NCI-H82 treated with DMSO at 0.1 percent for 48 hours (cell line): Measurements from ENCODE around the gene RIMBP3B.
"Not testable (repeated sequence)": the region's sequence is repeated elsewhere in the genome, so short reads cannot be mapped to it uniquely, and the experiment has no call there.

Experiments used
- DNase-seq: peaks from one replicate; lab custom pipeline; 2025; ENCODE audit not compliant: unreplicated experiment; lab: John Stamatoyannopoulos, UW

RIMBP3B gene, protein sequence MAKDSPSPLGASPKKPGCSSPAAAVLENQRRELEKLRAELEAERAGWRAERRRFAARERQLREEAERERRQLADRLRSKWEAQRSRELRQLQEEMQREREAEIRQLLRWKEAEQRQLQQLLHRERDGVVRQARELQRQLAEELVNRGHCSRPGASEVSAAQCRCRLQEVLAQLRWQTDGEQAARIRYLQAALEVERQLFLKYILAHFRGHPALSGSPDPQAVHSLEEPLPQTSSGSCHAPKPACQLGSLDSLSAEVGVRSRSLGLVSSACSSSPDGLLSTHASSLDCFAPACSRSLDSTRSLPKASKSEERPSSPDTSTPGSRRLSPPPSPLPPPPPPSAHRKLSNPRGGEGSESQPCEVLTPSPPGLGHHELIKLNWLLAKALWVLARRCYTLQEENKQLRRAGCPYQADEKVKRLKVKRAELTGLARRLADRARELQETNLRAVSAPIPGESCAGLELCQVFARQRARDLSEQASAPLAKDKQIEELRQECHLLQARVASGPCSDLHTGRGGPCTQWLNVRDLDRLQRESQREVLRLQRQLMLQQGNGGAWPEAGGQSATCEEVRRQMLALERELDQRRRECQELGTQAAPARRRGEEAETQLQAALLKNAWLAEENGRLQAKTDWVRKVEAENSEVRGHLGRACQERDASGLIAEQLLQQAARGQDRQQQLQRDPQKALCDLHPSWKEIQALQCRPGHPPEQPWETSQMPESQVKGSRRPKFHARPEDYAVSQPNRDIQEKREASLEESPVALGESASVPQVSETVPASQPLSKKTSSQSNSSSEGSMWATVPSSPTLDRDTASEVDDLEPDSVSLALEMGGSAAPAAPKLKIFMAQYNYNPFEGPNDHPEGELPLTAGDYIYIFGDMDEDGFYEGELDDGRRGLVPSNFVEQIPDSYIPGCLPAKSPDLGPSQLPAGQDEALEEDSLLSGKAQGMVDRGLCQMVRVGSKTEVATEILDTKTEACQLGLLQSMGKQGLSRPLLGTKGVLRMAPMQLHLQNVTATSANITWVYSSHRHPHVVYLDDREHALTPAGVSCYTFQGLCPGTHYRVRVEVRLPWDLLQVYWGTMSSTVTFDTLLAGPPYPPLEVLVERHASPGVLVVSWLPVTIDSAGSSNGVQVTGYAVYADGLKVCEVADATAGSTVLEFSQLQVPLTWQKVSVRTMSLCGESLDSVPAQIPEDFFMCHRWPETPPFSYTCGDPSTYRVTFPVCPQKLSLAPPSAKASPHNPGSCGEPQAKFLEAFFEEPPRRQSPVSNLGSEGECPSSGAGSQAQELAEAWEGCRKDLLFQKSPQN (N-terminal part only)

DNA sequence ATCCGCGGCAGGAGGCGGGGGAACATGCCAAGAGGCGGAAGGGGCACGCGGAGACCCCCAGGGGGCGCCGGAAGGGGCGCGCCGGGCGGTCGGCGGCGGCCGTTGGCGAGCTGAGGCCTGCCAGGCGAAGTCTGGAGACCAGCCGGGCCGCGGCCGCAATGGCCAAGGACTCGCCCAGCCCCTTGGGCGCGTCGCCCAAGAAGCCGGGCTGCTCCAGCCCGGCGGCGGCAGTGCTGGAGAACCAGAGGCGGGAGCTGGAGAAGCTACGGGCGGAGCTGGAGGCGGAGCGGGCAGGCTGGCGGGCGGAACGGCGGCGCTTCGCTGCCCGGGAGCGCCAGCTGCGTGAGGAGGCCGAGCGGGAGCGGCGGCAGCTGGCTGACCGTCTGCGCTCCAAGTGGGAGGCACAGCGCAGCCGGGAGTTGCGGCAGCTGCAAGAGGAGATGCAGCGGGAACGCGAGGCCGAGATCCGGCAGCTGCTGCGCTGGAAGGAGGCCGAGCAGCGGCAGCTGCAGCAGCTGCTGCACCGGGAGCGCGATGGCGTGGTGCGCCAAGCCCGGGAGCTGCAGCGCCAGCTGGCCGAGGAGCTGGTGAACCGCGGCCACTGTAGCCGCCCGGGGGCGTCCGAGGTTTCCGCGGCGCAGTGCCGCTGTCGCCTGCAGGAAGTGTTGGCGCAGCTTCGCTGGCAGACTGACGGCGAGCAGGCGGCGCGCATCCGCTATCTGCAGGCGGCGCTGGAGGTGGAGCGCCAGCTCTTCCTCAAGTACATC lies at the start of gene RIMBP3B:
TSS of gene RIMBP3B (plus strand) at position 51 of the 767 bp plus-strand sequence. CDS start at position 159, 108 bp downstream.
- DNase-seq = not testable (repeated sequence)

DNA sequence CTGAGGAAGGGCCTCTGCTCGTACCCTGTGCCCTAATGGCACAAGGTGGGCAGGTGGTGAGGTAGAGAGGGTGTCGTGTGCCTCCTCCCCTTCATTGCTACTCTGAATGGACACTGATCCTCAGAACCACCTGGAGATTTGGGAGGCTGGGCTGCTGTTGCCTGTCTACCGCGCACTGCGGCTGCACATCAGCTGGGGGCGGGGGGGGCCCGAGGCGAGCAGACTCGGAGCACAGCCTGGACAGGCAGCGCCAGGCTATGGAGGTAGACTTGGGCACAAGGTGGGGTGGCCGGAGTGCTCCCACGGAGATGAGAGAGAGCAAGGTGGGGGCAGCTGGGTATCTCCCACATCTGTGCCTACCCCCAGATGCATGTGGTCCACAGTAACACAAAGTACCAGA lies 26.0 kb upstream of the RIMBP3B start:
- DNase-seq = not testable (repeated sequence)

DNA sequence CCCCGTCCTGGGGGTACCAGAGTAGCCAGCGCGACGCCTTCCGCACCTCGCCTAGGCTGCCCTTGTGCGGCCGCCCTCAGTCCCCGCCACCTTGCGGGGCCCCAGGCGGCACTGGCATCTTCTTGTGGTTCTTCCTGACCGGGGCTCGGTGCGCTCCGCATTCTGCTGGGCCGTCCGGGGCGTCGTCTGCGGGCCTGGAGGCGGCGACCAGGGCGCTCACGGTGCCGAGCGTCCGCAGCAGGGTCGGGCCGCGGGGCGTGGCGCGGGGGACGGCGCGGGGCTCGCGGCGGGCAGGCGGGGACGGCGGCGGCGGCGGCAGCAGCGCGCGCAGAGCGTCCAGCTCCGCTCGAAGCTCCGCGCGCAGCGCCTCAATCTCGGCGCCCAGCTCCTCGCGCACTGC lies 23.0 kb upstream of the RIMBP3B start:
- DNase-seq = not testable (repeated sequence)

DNA sequence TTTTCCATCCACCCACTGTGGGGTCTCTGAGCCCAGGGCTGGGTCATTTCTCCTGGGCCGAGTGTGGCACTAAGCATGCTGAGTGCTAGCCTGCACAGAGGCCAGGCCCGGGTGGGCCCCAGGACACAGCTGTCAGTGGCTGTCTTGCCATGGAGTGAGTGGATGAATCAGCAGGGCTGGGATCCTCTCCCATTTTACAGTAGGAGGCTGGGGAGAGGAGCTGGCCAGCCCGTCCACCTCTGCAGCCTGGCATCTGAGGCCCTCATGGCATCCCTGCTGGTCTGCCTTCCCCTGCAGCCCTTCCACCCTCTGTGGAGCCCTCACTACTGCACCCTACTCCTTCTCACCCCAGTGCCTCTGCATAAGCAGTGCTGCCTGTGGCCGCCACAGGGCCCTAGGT lies 21.1 kb upstream of the RIMBP3B start:
- DNase-seq = not testable (repeated sequence)

DNA sequence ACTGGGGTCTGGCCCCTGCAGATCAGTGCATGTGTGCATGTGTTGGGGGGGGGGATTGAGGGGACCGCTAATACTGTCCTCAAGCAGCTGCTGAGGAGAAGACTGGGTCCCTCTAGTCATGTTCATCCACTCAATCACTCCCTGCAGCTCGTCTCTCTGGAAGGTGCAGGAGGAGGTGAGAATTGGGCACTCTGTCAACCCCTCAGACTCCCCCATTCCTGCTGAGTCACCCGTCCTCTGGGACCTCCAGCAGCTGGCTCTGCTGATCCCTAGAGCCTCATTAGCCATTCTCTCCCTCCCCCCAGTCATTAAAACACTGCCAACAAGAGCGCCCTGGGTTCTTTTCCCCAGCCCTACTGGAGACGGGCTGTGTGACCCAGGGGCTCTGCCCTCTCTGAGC lies 20.5 kb upstream of the RIMBP3B start:
- DNase-seq = not testable (repeated sequence)

DNA sequence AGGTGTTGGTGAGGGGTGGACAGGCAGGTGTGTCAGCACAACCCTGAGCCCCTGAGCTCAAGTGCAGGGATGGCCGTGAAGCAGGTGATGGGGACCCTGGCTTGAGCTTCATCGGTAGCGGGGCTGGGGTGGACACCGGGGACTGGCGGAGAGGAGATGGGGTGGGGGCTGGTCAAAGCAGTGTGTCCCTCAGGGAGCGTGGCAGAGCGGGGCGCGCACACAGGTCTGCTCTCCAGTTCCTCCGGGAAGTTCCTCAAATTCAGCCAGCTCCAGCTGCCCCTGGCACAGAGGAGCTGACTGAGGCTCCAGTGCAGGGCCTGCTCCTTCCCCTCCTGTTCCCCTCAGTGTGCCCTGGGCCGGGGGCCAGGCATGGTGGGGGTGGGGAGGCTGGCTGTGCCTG lies 19.7 kb upstream of the RIMBP3B start:
- DNase-seq = not testable (repeated sequence)

DNA sequence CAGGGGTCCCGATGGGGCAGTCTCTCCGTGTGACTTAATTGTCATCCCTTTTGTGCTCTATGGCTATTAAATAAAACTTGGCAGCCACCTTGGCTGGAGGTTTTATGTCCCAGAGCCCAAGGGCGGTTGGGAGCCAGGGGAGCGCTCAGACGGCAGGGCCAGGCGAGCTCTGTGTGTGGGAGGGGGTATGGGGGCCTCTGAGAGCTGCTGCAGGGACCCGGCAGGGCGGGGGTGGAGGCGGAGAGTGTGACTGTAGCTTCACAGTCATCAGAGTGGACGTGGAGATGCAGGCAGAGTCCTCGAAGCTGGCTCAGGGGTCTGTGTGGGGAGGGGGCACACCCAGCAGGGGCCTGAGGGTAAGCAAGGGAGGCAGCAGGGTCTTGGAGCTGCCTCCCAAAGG lies 19.2 kb upstream of the RIMBP3B start:
- DNase-seq = not testable (repeated sequence)

DNA sequence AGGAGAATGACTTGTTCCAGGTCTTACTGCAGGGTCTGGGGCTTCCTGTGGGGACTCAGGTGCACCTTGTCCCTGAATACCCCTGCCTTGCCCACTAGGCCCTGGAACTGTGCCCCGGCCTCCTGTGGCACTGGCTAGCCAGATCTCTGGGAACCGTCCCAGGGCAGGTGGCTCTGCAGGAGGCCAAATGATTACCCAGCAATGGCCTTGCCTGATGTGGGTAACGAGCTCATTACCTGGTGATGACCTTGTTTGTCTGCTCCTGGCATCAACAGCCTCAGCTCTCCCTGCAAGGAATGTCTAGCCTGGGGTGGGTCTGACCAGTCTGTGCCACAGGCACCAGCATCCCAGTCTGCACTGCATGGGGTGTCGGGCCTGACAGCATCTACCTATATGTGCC lies 18.2 kb upstream of the RIMBP3B start:
- not testable (repeated sequence) for DNase-seq

DNA sequence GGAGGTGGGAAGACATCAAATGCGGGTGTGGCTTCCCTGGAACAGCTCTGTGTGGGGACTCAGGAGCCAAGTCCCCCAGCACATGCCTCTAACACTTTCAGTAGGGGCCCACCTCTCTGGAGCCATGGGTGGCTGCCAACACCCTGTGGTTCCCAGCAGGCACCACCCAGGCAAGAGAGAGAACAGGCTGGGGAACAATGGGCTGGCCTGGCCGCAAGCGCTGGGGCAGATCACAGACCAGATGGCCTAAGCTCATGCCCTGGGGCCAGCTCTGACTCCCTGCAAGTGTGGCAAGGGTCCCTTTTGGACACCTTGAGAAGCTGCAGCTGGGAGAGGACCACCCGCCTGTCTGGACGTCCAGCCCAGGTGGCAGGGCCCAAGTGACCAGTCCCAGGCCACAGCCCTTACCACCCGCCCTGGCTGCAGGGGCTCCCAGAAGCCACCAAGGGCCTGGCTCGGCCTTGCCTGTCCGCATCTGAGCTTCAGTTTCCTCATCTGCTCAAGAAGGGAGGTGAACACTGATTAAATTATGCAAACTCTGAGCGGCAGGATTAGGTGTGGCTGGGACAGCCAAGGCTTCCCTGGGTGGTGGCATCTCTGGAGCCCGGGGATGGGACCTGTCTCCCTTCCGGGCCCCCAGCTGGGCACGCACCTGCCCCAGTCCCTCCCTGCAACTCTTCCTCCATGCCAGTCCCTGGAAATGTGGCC lies 14.8 kb upstream of the RIMBP3B start:
- not testable (repeated sequence) for DNase-seq

DNA sequence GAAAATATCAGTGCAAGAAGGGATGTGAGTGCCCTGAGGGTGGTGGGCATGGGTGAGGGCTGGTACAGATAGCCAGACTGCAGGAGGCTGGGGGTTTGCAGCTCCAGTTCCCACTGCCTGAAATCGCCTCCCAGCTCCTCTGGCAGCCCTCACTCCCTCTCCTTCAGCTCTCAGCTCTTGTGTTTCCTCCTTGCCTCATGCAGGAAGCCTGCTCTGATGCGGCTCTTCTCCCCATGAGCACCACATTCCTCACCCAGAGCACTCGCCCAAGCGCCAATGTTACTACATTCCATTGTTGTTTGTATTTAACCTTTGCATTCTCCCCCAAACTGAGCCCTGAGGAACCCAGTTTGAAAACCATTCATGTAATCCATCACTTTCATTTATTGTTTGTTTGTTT lies 7.7 kb upstream of the RIMBP3B start:
- not testable (repeated sequence) for DNase-seq

DNA sequence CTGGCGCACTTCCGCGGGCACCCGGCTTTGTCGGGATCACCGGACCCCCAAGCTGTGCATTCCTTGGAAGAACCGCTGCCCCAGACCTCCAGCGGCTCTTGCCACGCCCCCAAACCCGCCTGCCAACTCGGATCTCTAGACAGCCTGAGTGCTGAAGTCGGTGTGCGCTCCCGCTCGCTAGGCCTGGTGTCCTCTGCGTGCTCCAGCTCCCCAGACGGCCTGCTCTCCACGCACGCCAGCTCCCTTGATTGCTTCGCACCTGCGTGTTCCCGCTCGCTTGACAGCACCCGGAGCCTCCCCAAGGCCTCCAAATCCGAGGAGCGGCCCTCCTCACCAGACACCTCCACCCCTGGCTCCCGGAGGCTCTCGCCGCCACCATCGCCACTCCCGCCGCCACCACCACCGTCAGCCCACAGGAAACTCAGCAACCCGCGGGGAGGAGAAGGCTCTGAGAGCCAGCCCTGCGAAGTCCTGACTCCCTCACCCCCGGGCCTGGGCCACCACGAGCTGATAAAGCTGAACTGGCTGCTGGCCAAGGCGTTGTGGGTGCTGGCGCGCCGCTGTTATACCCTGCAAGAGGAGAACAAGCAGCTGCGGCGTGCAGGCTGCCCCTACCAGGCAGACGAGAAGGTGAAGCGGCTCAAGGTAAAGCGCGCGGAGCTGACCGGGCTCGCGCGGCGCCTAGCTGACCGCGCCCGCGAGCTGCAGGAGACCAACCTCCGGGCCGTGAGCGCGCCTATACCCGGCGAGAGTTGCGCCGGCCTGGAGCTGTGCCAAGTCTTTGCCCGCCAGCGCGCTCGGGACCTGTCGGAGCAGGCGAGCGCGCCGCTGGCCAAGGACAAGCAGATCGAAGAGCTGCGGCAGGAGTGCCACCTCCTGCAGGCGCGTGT lies 1.2 kb downstream of the RIMBP3B start:
- DNase-seq = not testable (repeated sequence)

DNA sequence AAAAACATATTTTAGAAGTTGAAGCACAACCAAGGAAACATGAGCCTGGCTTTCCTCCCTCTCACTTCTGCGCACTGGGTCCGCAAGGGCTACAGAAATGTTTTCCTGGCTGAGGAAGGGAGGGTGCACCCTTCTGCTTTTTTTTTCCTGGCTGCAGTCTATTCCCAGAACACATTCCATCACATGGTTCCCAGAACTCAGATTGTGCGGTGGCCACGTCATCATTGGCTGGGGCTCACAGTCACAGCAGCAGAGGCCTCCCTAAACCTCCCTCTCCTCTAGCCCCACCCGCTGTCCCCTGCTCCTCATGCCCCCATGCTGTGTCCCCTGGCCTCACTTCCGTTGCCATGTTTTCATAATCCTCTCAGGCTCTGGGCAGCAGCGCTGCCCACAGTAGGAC lies 5.9 kb downstream of the RIMBP3B start:
- DNase-seq = not testable (repeated sequence)

DNA sequence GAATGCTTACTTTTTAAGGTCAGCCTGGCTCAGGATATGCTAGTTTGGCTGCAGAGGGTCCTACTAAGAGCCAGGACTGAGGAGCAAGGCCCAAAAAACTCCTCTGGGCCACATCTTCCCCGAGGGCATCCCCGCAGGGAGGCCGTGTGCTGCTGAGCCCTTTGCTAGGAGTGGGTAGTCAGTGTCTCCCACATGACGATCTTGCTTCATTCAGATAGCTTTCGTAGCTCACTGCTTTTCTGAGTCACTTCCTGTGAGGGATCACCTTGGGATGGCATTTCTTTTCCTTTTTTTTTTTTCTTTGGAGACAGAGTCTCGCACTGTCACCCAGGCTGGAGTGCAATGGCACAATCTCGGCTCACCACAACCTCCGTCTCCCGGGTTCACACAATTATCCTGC lies 6.5 kb downstream of the RIMBP3B start:
- not testable (repeated sequence) for DNase-seq

DNA sequence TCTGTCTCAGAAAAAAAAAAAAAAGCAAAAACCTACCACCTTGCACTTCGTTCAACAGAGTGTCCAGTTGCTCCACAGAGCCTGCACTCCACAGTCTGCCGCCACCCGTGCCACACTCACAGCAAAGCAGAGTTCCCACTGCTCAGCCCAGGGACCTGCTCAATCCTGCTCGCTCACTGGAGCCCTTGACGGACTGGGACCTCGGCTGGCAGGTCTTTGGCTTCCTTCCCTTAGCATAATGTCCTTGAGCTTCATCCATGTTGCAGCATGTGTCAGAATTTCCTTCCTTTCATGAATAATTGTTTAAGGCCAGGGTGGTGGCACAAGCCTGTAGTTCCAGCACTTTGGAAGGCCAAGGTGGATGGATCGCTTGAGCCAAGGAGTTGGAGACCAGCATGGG lies 11.1 kb downstream of the RIMBP3B start:
- DNase-seq = not testable (repeated sequence)

DNA sequence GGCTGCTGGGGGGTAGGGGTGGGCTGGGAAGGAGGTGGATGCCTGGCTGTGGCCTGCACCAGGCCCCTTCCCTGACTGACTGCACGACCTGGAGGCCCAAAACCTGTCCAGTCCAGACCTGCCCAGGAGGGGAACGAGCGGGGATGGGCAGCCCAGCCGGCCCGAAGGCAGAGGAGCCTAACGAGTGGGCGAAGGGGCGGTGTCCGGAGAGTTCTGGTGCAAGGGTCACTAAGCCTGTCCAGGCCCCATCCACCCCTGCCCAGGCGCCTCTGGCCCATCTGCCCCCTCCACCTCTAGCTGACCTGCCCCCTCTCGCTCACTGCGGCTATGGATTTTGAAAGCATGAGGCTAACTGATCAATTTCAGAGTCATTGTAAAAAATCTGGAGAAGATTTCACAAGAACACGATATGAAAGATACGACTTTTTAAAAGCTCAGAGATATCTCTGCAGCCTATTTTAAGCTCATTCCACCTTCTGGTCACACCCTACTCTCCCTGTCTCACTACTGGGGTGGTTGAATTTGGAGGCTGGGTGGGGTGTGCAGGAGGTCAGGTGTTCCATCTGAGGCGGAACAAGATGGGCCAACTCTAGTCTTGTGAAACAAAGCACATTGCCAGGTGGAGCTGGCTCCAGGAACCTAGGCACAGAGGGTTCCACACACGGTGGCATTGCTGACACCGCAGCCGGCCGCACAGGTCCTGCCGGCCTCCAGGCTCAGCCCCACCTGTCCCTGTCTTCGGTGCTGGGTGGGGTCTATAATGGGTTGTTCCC lies 17.8 kb downstream of the RIMBP3B start:
- DNase-seq = not testable (repeated sequence)

DNA sequence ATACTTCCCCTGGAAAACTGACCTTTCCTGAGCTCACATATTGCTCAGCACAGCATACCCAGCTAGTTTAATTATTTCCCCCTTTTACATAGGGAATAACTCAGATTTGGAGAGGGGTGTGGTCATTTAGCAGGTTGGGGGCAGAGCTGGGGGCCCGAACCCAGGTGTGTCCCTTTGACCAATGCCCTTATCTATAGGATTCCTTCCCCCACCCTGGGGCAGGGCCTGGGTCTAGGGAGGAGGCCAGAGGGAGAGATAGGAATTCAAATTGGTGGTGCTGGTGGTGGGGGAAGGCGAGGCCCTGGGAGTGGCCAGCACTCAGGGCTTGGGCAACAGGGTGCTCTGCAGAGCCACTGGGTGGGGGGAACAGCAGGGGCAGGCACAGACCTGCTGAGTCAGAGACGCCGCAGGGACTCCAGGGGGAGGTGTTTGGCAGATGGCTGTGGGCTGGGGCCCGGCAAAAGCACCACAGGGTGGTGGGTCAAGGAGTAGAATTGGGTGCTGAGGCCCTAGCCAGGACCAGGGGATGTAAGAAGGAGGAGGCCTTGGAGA lies 19.3 kb downstream of the RIMBP3B start:
- not testable (repeated sequence) for DNase-seq

DNA sequence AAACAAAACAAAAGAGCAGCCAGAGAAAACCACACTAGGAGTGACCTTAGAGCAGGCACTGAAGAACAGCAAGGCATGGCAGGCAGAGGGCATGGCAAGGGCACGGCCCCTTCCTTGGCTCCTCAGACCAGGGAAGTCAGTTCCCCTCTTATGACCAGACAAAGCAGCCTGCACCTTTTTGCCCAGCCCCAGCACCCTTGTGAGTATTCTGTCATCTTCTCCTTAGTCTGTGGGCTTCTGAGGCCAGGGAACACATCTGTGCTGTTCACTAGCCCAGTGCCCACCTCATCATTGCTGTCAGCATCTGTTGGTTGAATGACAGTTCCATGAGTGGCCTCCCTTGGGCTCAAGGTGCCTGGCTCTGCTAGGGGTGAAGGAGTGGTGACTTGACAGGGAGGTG lies 23.6 kb downstream of the RIMBP3B start:
- DNase-seq = not testable (repeated sequence)
